ENCODE results near the gene ATG4D. TPM values are rescaled to one million over a fixed set of nuclear protein-coding genes. Genes with fewer than 3 reads are reported as not detected.

Gene ATG4D
- total and polyA plus RNA-seq, 8 donors, result 19.3 to 27.4 (median 23.1) TPM

GRCh38 chr19:10544242-10544752 is 593 bp downstream of the ATG4D start:
- H3K4me1 ChIP-seq, result peaks cover 7 to 36% of the 10 kb centered on the region in 2 donors
- peak; percentile 51 for ATAC-seq
- peaks cover 0 to 30% of the 10 kb centered on the region in 2 donors for H3K36me3 ChIP-seq
- H3K4me3 ChIP-seq, result peak overlapping the region; percentile 87 to 92
- intact Hi-C loops (cut with DNase I), result no loop called here
- no peaks in the 10 kb centered on the region for H3K27me3 ChIP-seq
- peak overlapping the region; percentile 77 to 85 for H3K27ac ChIP-seq
- no peak for TF ChIP-seq CTCF (IDR thresholded peaks at IDR 0.05)
- DNase-seq, result peak in 1 of 4 donors; percentile 81
- no peaks in the 10 kb centered on the region for H3K9me3 ChIP-seq

- H3K27ac ChIP-seq, result peak overlapping the region in 1 of 2 donors; percentile 1
- DNase-seq, result peak in 1 of 4 donors; percentile 75
- peak overlapping the region; percentile 87 to 92 for H3K4me3 ChIP-seq
- peaks cover 0 to 35% of the 10 kb centered on the region in 2 donors for H3K36me3 ChIP-seq
- no peaks in the 10 kb centered on the region for H3K27me3 ChIP-seq
- intact Hi-C loops (cut with DNase I), result no loop called here
- ATAC-seq, result no peak
- no peaks in the 10 kb centered on the region for H3K9me3 ChIP-seq
- H3K4me1 ChIP-seq, result peaks cover 7 to 34% of the 10 kb centered on the region in 2 donors
- TF ChIP-seq CTCF (IDR thresholded peaks at IDR 0.05), result no peak
Observed at GRCh38 chr19:10544753-10545251, 1.1 kb downstream of the ATG4D start.

GRCh38 chr19:10546817-10547216 is 3.1 kb downstream of the ATG4D start:
- no peaks in the 10 kb centered on the region for H3K9me3 ChIP-seq
- no peak for DNase-seq
- peaks cover 0 to 55% of the 10 kb centered on the region in 2 donors for H3K36me3 ChIP-seq
- no peak overlapping the region for H3K27ac ChIP-seq
- peaks cover 7 to 28% of the 10 kb centered on the region in 2 donors for H3K4me1 ChIP-seq
- intact Hi-C loops (cut with DNase I), result no loop called here
- ATAC-seq, result no peak
- no peaks in the 10 kb centered on the region for H3K27me3 ChIP-seq
- TF ChIP-seq CTCF (IDR thresholded peaks at IDR 0.05), result no peak
- H3K4me3 ChIP-seq, result no peak overlapping the region

- Histone ChIP-seq H3K27me3 (no peaks in the 10 kb centered on the region), H3K4me1 (peaks cover 7 to 24% of the 10 kb centered on the region in 2 donors), H3K27ac (no peak overlapping the region), H3K9me3 (no peaks in the 10 kb centered on the region), H3K36me3 (peaks cover 0 to 75% of the 10 kb centered on the region in 2 donors), H3K4me3 (no peak overlapping the region)
- intact Hi-C loops (cut with DNase I), result no loop called here
- no peak for ATAC-seq
- TF ChIP-seq CTCF (IDR thresholded peaks at IDR 0.05), result no peak
- DNase-seq, result no peak
Observed at GRCh38 chr19:10548746-10549276, 5.1 kb downstream of the ATG4D start.

- no peak for TF ChIP-seq CTCF (IDR thresholded peaks at IDR 0.05)
- H3K27me3 ChIP-seq, result no peaks in the 10 kb centered on the region
- H3K4me3 ChIP-seq, result no peak overlapping the region
- intact Hi-C loops (cut with DNase I), result no loop called here
- DNase-seq, result no peak
- H3K4me1 ChIP-seq, result peaks cover 3 to 19% of the 10 kb centered on the region in 2 donors
- H3K9me3 ChIP-seq, result no peaks in the 10 kb centered on the region
- H3K36me3 ChIP-seq, result peaks cover 0 to 84% of the 10 kb centered on the region in 2 donors
- no peak overlapping the region for H3K27ac ChIP-seq
- no peak for ATAC-seq
Observed at GRCh38 chr19:10549733-10550132, 6.0 kb downstream of the ATG4D start.

Measured in left lung (tissue), 10 donors.